ENCODE results near the gene ZFAND6. TPM values are rescaled to one million over a fixed set of nuclear protein-coding genes. Genes with fewer than 3 reads are reported as not detected.
"Not testable (repeated sequence)": the region's sequence is repeated elsewhere in the genome, so short reads cannot be mapped to it uniquely, and the experiment has no call there.

Gene ZFAND6
- total RNA-seq, 4 donors from 2014 or later: 85.1 to 151 (median 120) TPM

DNA sequence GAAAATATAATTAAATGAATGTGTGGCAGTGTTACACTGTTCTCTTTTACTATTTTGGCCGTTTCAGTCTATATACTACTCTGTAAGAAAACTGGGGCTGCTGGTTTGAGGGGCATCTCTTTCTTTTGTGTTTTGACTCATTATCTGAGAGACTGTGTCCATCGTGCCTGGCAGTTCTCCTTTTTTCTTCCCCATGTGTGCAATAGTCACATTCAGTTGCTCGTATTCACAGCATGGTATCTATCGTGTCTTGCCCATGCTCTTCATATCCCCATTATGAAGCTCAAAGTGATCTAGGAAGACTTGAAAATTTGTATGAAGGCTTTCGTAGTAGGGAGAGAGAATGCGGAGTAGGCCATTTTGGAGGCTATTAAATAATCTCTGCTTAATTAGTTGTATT, 63.6 kb downstream of the ZFAND6 start:
- DNase-seq (ENCODE audit: low spot score) (no peak), ATAC-seq (ENCODE audit: low FRiP score) (no peak)
- TF ChIP-seq, protein P1, sequence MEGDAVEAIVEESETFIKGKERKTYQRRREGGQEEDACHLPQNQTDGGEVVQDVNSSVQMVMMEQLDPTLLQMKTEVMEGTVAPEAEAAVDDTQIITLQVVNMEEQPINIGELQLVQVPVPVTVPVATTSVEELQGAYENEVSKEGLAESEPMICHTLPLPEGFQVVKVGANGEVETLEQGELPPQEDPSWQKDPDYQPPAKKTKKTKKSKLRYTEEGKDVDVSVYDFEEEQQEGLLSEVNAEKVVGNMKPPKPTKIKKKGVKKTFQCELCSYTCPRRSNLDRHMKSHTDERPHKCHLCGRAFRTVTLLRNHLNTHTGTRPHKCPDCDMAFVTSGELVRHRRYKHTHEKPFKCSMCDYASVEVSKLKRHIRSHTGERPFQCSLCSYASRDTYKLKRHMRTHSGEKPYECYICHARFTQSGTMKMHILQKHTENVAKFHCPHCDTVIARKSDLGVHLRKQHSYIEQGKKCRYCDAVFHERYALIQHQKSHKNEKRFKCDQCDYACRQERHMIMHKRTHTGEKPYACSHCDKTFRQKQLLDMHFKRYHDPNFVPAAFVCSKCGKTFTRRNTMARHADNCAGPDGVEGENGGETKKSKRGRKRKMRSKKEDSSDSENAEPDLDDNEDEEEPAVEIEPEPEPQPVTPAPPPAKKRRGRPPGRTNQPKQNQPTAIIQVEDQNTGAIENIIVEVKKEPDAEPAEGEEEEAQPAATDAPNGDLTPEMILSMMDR (IDR thresholded peaks at IDR 0.05): no peak

DNA sequence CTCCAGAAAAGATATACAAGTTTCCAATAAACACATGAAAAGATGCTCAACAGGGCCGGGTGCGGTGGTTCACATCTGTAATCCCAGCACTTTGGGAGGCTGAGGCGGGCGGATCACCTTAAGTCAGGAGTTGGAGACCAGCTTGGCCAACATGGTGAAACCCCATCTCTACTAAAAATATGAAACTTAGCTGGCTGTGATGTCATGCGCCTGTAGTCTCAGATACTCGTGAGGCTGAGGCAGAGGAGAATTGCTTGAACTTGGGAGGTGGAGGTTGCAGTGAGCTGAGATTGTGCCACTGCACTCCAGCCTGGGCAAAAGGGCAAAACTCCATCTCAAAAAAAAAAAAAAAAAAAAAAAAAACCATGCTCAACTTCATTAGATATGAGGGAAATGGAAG, 67.8 kb downstream of the ZFAND6 start:
- not testable (repeated sequence) for ATAC-seq (ENCODE audit: low FRiP score)

DNA sequence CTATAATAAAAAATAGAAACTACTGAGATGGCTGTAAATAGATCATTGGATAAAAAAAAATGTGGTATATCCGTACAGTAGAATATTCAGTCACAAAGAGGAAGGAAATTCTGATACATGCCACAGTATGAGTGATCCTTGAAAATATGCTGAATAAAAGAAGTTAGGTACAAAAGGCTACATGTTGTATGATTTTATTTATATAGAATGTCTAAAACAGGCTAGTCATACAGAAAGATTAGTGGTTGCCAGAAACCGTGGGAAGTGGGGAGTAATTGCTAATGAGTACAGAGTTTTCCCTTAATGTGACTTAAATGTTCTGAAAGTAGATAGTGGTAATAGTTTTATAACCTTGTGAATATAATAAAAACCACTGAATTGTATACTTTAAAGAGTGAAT, 68.4 kb downstream of the ZFAND6 start:
- no peak for ATAC-seq (ENCODE audit: low FRiP score)
- no peak for DNase-seq (ENCODE audit: low spot score)
- TF ChIP-seq, protein P1 (IDR thresholded peaks at IDR 0.05): no peak

More for the DNA sequence above, 67.8 kb downstream of the ZFAND6 start:
- not testable (repeated sequence) for DNase-seq (ENCODE audit: low spot score)

DNA sequence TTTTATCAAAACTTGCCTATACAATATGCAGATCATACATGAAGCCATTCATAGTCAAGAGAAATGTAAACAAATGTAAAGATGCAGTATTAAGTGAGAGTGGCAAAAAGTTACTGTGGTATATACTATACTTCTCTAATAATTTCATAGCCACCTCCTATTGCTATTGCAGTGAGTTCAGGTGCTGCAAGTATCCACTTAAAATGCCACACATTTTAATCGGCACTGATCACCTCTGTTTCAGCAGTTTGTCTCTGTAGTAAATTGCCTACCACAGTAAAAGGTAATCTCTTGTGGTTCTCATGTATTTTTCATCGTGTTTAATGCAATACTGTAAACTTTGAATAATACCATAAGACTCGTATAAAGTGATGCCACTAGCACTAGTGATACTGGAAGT, 72.9 kb downstream of the ZFAND6 start:
- TF ChIP-seq, protein P1 (IDR thresholded peaks at IDR 0.05): no peak
- ATAC-seq (ENCODE audit: low FRiP score) (no peak), DNase-seq (ENCODE audit: low spot score) (no peak)

DNA sequence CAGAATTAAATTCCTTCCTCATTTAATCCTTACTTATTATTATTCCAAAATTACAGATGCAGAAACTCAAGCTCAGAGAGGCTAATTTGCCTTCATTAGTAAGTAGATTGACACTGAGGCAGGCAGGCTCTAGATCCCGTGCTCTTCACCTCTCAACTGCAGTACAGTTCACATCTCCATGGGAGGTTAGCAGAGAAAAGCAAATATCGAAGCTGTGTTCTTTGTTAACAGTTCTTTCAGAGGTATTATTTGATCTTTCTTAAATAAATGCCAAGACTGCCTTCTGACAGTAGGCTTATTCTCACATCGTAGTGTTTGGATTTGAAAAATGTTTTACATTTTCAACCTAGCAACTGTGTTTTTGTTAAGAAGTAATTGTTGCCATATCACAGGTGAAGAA, 77.4 kb downstream of the ZFAND6 start:
- no peak for ATAC-seq (ENCODE audit: low FRiP score)
- TF ChIP-seq, protein P1 (IDR thresholded peaks at IDR 0.05): no peak
- no peak for DNase-seq (ENCODE audit: low spot score)

DNA sequence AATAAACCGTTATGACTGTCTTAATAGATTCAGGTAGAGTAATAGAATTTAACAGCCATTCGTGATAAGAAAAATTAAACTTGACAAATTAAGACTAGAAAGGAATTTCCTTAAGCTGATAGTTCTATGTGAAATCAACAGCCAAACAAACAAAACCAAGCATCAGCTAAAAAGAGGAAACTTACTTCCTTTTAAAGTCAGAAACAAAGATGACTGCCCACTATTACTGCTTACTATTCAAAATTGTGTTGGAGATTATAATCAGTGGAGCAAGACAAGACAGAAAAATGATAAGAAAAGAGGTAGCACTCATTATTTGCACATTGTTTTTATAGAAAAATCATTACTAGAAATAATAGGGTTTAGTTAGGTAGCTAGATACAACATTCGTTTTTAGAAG, 79.5 kb downstream of the ZFAND6 start:
- no peak for ATAC-seq (ENCODE audit: low FRiP score)
- no peak for DNase-seq (ENCODE audit: low spot score)
- TF ChIP-seq, protein P1 (IDR thresholded peaks at IDR 0.05): no peak

DNA sequence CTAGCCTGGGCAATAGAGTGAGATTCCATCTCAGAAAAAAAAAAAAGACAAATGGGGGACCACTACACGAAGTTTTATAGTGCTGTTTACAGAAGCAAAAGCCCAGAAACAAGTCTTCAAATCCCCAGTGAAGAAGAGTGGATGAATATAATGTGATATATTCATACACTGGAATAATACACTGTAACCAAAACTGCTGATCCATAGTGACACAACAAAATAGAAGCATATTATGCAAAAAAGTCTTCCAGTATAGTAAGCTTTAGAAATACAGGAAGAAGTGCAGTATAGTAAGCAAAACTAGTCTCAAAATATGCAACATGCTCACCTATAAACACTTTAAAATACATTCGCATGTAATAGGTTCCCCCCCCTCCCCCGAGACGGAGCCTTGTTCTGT, 81.4 kb downstream of the ZFAND6 start:
- ATAC-seq (ENCODE audit: low FRiP score) (no peak), DNase-seq (ENCODE audit: low spot score) (no peak)
- TF ChIP-seq, protein P1 (IDR thresholded peaks at IDR 0.05): no peak
